CD4-positive, alpha-beta memory T cell (primary cell): ENCODE results near the gene ULK4. TPM values are rescaled to one million over a fixed set of nuclear protein-coding genes. Genes with fewer than 3 reads are reported as not detected.

Source experiments
- CTCF ChIA-PET: fragments of 350-600 bp; sonication (Branson Sonifier 250); formaldehyde crosslinking; loops from one replicate; lab custom pipeline; 2021; ENCODE audit warnings: inconsistent platforms; ENCODE audit not compliant: partially characterized antibody; lab: Charles Lee
- POLR2A ChIA-PET: fragments of 350-600 bp; sonication (Branson Sonifier 250); formaldehyde crosslinking; loops from one replicate; lab custom pipeline; 2021; ENCODE audit not compliant: partially characterized antibody; lab: Charles Lee
- DNase-seq, 5 donors: peaks; one replicate each; pipeline versions ENCODE4 v3.0.0 to v3.0.0-alpha.2; 2020 to 2022; ENCODE audit warnings: mixed read lengths in 1 of 5
- H3K27ac ChIP-seq: one replicate; pipeline ENCODE4 v1.7.0; 2013; ENCODE audit warnings: low read depth, low read length
- H3K27me3 ChIP-seq: 2 replicates; pipeline ENCODE4 v1.7.0; 2013; ENCODE audit warnings: mild to moderate bottlenecking, low read length, moderate library complexity; ENCODE audit not compliant: insufficient read depth
- H3K36me3 ChIP-seq: 2 replicates; pipeline ENCODE4 v1.7.0; 2013; ENCODE audit warnings: mild to moderate bottlenecking, low read length, moderate library complexity; ENCODE audit not compliant: insufficient read depth
- H3K4me1 ChIP-seq: 2 replicates; pipeline ENCODE4 v1.7.0; 2013; ENCODE audit warnings: mild to moderate bottlenecking, low read length, moderate library complexity; ENCODE audit not compliant: insufficient read depth
- H3K4me3 ChIP-seq, 2 donors: one replicate each; pipeline ENCODE4 v1.7.0; 2013; ENCODE audit warnings: low read length in 2 of 2, mild to moderate bottlenecking in 1 of 2
- H3K9me3 ChIP-seq, 2 donors: one replicate each; pipeline ENCODE4 v1.7.0; 2013; ENCODE audit warnings: low read length in 2 of 2, control low read depth in 1 of 2; ENCODE audit not compliant: control insufficient read depth in 1 of 2
- H3K27ac Mint-ChIP-seq, 7 donors: one replicate each; pipeline ENCODE4 v1.8.0; 2020 to 2021; ENCODE audit warnings: mixed read lengths in 7 of 7, mild to moderate bottlenecking in 6 of 7, inconsistent platforms in 3 of 7, moderate library complexity in 3 of 7
- H3K27me3 Mint-ChIP-seq, 2 donors: one replicate each; pipeline ENCODE4 v1.8.0; 2020 to 2021; ENCODE audit warnings: mixed read lengths in 2 of 2
- H3K36me3 Mint-ChIP-seq, 2 donors: one replicate each; pipeline ENCODE4 v1.8.0; 2020 to 2021; ENCODE audit warnings: mixed read lengths in 2 of 2, inconsistent platforms in 1 of 2, mild to moderate bottlenecking in 1 of 2
- H3K4me1 Mint-ChIP-seq, 4 donors: one replicate each; pipeline ENCODE4 v1.8.0; 2020 to 2021; ENCODE audit warnings: mixed read lengths in 4 of 4, mild to moderate bottlenecking in 1 of 4
- H3K4me3 Mint-ChIP-seq, 8 donors: one replicate each; pipeline ENCODE4 v1.8.0; 2020 to 2021; ENCODE audit warnings: mixed read lengths in 8 of 8, mild to moderate bottlenecking in 7 of 8, moderate library complexity in 6 of 8, inconsistent platforms in 3 of 8
- H3K9me3 Mint-ChIP-seq, 8 donors: one replicate each; pipeline ENCODE4 v1.8.0; 2020 to 2021; ENCODE audit warnings: mixed read lengths in 8 of 8, mild to moderate bottlenecking in 5 of 8, inconsistent platforms in 3 of 8, moderate library complexity in 1 of 8
- intact Hi-C: fragments of 100-400 bp; cut with micrococcal nuclease; formaldehyde crosslinking; loops from one replicate; pipeline ENCODE4 v1.15.1; 2023
- polyA plus RNA-seq, 2 donors: library from polyadenylated mRNA; unstranded; fragments of 300-500 nt; fragmentation: Illumina TruSeq; gene quantifications; one replicate each; pipeline ENCODE4 v1.2.3, GENCODE V29; 2021
- total RNA-seq, 2 experiments: library from RNA; stranded (reverse); gene quantifications; one replicate each; pipeline ENCODE4 v1.2.3, GENCODE V29; 2021

The ULK4 gene
- total and polyA plus RNA-seq, 4 experiments from 2014 or later = 6.3 to 29.1 (median 19.2) TPM

DNA sequence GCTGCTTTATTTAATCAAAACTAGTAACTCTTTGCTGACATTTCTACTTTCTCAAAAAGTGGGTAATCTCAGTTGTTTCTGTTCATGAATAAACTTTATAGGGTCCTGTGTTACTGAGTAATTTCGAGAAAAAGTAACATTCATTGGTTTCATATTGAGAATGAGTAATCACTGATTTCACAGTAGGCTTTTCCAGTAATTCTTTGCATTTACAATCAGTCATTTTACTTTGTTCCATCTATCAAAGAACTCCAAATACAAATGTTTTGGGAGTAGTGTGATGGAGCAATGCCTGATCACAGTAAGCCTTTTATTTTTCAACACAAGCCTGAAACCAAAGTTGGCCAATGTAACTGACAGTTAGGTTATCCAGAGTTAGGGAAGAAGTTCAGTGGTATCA, 353.6 kb downstream of the ULK4 start:
- Histone ChIP-seq H3K27ac (no peak overlapping the region), H3K4me3 (no peak overlapping the region), H3K4me1 (no peaks in the 10 kb centered on the region), H3K9me3 (no peaks in the 10 kb centered on the region), H3K36me3 (no peaks in the 10 kb centered on the region), H3K27me3 (no peaks in the 10 kb centered on the region)
- CTCF ChIA-PET = no interaction called here
- Mint-ChIP-seq H3K27ac (no peak overlapping the region), H3K36me3 (peaks cover 3 to 14% of the 10 kb centered on the region in 2 donors), H3K9me3 (no peaks in the 10 kb centered on the region), H3K4me1 (no peaks in the 10 kb centered on the region), H3K4me3 (no peak overlapping the region), H3K27me3 (no peaks in the 10 kb centered on the region)
- POLR2A ChIA-PET = no interaction called here
- DNase-seq = no peak
- intact Hi-C loops = no loop called here

DNA sequence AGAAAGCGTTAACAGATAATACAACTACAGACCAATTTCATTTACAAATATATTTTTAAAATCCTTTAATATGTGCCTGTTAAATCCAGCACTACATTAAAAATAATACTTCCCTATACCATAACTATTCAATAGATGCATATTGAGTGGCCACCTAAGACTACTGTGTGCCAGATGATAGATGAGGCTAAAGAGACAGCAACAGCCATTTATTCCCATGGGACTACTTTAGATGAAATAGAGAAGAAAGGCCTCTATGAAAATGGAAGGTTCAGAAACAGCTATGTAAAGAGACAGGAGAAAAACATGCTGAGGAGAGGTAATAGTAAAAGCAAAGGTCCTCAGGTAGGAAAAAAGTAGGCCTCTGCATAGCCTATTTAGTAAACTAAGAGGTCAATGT, 358.1 kb downstream of the ULK4 start:
- CTCF ChIA-PET = no interaction called here
- POLR2A ChIA-PET = no interaction called here
- Histone ChIP-seq H3K4me1 (no peaks in the 10 kb centered on the region), H3K27ac (no peak overlapping the region), H3K9me3 (no peaks in the 10 kb centered on the region), H3K36me3 (no peaks in the 10 kb centered on the region), H3K27me3 (no peaks in the 10 kb centered on the region), H3K4me3 (no peak overlapping the region)
- Mint-ChIP-seq H3K4me3 (no peak overlapping the region), H3K9me3 (no peaks in the 10 kb centered on the region), H3K27me3 (no peaks in the 10 kb centered on the region), H3K36me3 (peaks cover 0 to 8% of the 10 kb centered on the region in 2 donors), H3K27ac (no peak overlapping the region), H3K4me1 (peaks cover 0 to 1% (median 0%) of the 10 kb centered on the region in 4 donors)
- intact Hi-C loops = no loop called here
- DNase-seq = no peak

DNA sequence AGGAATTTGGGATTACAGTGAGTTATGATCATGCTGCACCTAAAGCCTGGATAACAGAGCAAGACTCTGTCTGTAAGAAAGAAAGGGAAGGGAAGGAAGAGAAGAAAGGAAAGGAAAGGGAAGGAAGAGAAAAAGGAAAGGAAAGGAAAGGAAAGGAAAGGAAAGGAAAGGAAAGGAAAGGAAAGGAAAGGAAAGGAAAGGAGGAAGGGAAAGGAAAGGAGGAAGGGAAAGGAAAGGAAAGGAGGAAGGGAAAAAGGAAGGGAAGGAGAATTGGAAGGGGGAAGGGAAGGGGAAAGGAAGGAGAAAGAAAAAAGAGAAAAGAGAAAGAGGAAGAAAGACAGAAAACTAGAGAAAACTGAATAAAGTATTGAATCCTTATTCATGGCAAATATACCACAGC, 359.8 kb downstream of the ULK4 start:
- no peak overlapping the region for H3K4me3 ChIP-seq
- no peak overlapping the region for H3K27ac ChIP-seq
- Mint-ChIP-seq H3K36me3 (peaks cover 0 to 8% of the 10 kb centered on the region in 2 donors), H3K27ac (peak overlapping the region in 1 of 7 donors; percentile 81), H3K4me1 (peaks cover 0 to 1% (median 0%) of the 10 kb centered on the region in 4 donors), H3K27me3 (no peaks in the 10 kb centered on the region), H3K4me3 (no peak overlapping the region), H3K9me3 (no peaks in the 10 kb centered on the region)
- H3K36me3 ChIP-seq = no peaks in the 10 kb centered on the region
- intact Hi-C loops = no loop called here
- ChIA-PET POLR2A (no interaction called here), CTCF (no interaction called here)
- no peaks in the 10 kb centered on the region for H3K4me1 ChIP-seq
- no peaks in the 10 kb centered on the region for H3K9me3 ChIP-seq
- no peak for DNase-seq
- H3K27me3 ChIP-seq = no peaks in the 10 kb centered on the region

DNA sequence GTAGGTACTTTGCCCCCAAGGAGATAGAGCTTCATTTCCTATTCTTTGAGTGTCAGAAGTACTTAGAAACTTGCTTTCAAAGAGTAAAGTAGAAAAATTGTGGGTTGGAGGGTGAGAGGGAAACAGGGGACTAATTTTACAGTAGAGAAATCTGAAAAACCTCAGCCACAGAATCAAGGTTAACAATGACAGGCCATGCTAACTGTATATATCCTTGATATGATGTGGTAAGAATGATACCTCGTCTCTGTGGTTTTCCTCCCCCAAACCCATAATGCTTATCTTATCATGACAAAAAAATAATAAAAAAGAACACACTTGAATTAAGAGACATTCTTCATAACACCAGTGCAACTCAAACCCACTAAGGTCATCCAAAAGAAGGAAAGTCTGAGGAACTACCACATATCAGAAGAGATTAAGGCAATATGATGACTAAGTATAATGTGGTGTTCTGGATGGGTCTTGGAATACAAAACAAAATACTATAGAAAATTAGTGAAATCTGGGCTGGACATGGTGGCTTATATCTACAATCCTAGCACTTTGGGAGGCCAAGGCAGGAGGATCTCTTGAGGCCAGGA, 360.4 kb downstream of the ULK4 start:
- ChIA-PET POLR2A (no interaction called here), CTCF (no interaction called here)
- Mint-ChIP-seq H3K27ac (peak overlapping the region in 1 of 7 donors; percentile 33), H3K4me1 (peaks cover 0 to 1% (median under 1%) of the 10 kb centered on the region in 4 donors), H3K27me3 (no peaks in the 10 kb centered on the region), H3K36me3 (peaks cover 0 to 8% of the 10 kb centered on the region in 2 donors), H3K4me3 (no peak overlapping the region), H3K9me3 (no peaks in the 10 kb centered on the region)
- H3K4me3 ChIP-seq = no peak overlapping the region
- H3K27me3 ChIP-seq = no peaks in the 10 kb centered on the region
- H3K9me3 ChIP-seq = no peaks in the 10 kb centered on the region
- no peaks in the 10 kb centered on the region for H3K4me1 ChIP-seq
- H3K27ac ChIP-seq = no peak overlapping the region
- intact Hi-C loops = no loop called here
- H3K36me3 ChIP-seq = no peaks in the 10 kb centered on the region
- no peak for DNase-seq

DNA sequence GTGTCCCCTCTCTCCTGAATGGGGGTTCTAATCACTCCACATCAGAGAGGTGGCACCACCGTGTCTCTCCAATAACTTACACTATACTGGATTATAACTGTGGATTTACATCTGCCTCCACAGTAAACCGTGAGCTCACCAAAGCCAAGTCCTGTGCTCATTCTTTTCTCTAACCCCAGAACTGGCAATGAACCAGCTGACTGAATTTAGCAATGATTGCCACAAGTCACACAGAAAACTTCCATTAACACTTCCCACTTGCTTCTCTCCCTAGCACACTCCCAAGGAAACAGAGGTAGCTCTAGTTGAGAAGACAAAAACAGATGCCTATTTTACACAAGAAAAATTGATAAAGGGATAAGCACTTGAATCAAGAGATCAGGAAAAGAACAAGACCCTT, 361.3 kb downstream of the ULK4 start:
- Mint-ChIP-seq H3K4me3 (no peak overlapping the region), H3K36me3 (peaks cover 0 to 8% of the 10 kb centered on the region in 2 donors), H3K27ac (no peak overlapping the region), H3K4me1 (peaks cover 0 to 3% (median under 1%) of the 10 kb centered on the region in 4 donors), H3K27me3 (no peaks in the 10 kb centered on the region), H3K9me3 (no peaks in the 10 kb centered on the region)
- intact Hi-C loops = no loop called here
- POLR2A ChIA-PET = no interaction called here
- CTCF ChIA-PET = no interaction called here
- DNase-seq = no peak
- H3K27me3 ChIP-seq = no peaks in the 10 kb centered on the region
- H3K9me3 ChIP-seq = no peaks in the 10 kb centered on the region
- H3K4me1 ChIP-seq = no peaks in the 10 kb centered on the region
- no peaks in the 10 kb centered on the region for H3K36me3 ChIP-seq
- H3K4me3 ChIP-seq = no peak overlapping the region
- H3K27ac ChIP-seq = no peak overlapping the region

DNA sequence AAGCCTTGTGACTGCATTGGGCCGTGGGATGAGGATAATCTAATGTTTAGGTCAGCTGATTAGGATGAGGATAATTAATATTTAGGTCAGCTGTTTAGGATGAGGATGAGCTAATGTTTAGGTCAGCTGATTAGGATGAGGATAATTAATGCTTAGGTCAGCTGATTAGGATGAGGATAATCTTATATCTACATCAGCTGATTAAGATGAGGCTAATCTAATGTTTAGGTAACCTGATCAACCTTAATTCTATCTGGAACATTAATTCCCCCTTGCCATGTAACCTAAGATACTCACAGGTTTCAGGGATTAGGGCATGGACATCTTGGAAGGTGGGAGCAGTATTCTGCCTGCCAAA, 362.8 kb downstream of the ULK4 start:
- Histone ChIP-seq H3K4me1 (no peaks in the 10 kb centered on the region), H3K9me3 (no peaks in the 10 kb centered on the region), H3K27me3 (no peaks in the 10 kb centered on the region), H3K4me3 (no peak overlapping the region), H3K27ac (no peak overlapping the region), H3K36me3 (no peaks in the 10 kb centered on the region)
- Mint-ChIP-seq H3K9me3 (no peaks in the 10 kb centered on the region), H3K27ac (no peak overlapping the region), H3K4me3 (no peak overlapping the region), H3K27me3 (no peaks in the 10 kb centered on the region), H3K4me1 (peaks cover 0 to 3% (median 1%) of the 10 kb centered on the region in 4 donors), H3K36me3 (peaks cover 0 to 8% of the 10 kb centered on the region in 2 donors)
- intact Hi-C loops = no loop called here
- DNase-seq = no peak
- POLR2A ChIA-PET = no interaction called here
- CTCF ChIA-PET = no interaction called here

DNA sequence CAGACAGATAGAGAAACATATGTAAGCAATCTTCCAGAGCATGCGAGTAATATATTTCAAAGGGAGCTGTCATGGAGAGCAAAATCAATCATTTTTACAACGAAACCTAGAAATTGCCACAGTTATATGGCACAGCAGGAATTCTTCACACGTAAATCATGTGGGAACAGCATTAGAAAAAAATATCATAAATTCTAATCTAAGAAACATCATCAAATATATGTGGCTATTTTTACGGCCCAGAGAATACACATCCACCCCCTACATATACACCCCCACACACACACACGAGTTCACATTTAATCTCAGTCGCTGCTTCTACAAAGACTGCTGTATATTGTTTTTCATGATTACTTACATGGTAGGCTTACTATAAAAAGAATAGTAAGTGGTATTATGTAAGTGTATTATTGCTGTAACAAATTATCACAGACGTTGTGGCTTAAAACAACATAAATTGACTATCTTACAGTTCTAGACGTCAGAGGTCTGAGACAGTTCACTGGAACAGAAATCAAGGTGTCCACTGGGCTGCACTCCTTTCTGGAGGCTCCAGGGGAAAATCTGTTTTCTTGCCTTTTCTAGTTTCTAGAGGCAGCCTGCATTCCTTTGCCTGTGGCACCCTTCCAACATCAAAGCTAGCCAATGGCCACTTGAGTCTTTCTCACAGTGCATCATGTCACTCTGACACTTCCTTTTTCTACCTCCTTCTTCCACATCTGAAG, 363.3 kb downstream of the ULK4 start:
- Histone ChIP-seq H3K27me3 (no peaks in the 10 kb centered on the region), H3K4me1 (no peaks in the 10 kb centered on the region), H3K4me3 (no peak overlapping the region), H3K9me3 (no peaks in the 10 kb centered on the region), H3K27ac (no peak overlapping the region), H3K36me3 (no peaks in the 10 kb centered on the region)
- Mint-ChIP-seq H3K36me3 (peaks cover 0 to 8% of the 10 kb centered on the region in 2 donors), H3K27me3 (no peaks in the 10 kb centered on the region), H3K4me3 (no peak overlapping the region), H3K9me3 (no peaks in the 10 kb centered on the region), H3K27ac (no peak overlapping the region), H3K4me1 (peaks cover 0 to 3% (median 1%) of the 10 kb centered on the region in 4 donors)
- DNase-seq = no peak
- ChIA-PET POLR2A (no interaction called here), CTCF (interaction anchor here (0.8 kb wide), 1 partner anchor 28 kb away, joined by 4 read pairs; no protein-coding TSS in a partner anchor)
- intact Hi-C loops = no loop called here
